GM12874 (cell line): ENCODE measurements around the gene PLPP7.

ENCODE experiments used
- CTCF ChIP-seq: IDR thresholded peaks from 2 replicates; pipeline ENCODE4 v1.5.1; 2011; ENCODE audit warnings: low read depth, mild to moderate bottlenecking, control low read depth, low read length, moderate library complexity; ENCODE audit not compliant: insufficient read depth

The PLPP7 gene

DNA sequence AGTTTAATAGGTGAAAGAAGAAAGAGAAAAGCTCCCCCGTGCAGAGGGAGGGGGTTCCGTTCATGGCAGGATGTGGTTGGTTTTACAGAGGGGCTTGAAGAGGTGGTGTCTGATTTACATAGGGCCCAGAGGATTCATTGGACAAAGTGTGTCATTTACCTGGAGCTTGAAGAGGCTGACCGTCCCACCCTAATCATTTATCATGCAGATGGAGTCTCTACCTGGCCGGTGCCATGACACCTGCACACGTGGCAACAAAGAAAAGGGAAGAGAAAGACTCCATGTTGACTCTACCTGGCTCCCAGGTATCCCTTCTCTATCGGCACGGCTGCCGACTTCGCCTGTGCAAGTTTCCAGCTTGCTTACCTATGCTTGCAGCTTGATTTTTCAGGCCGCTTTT is 69.0 kb downstream of the PLPP7 start:
- TF ChIP-seq CTCF = no peak
